IPS-15b (cell line): ENCODE measurements around the gene IFT57.

Experiments used
- H3K27me3 ChIP-seq: one replicate; pipeline ENCODE4 v1.6.1; 2013; ENCODE audit warnings: low read length; ENCODE audit not compliant: control insufficient read depth, insufficient read depth
- H3K36me3 ChIP-seq: one replicate; pipeline ENCODE4 v1.6.1; 2013; ENCODE audit warnings: low read length; ENCODE audit not compliant: control insufficient read depth, insufficient read depth
- H3K4me1 ChIP-seq: one replicate; pipeline ENCODE4 v1.6.1; 2013; ENCODE audit warnings: mild to moderate bottlenecking, low read length; ENCODE audit not compliant: control insufficient read depth, insufficient read depth
- H3K4me3 ChIP-seq: one replicate; pipeline ENCODE4 v1.5.1; 2013; ENCODE audit warnings: low read depth, low read length
- H3K9ac ChIP-seq: one replicate; pipeline ENCODE4 v1.6.1; 2013; ENCODE audit warnings: low read depth, mild to moderate bottlenecking, low read length
- H3K9me3 ChIP-seq: one replicate; pipeline ENCODE4 v1.6.1; 2013; ENCODE audit warnings: mild to moderate bottlenecking, low read length; ENCODE audit not compliant: control insufficient read depth, insufficient read depth

The IFT57 gene

GRCh38 chr3:108215871-108216270 lies 6.4 kb downstream of the IFT57 start:
- H3K36me3 ChIP-seq = no peaks in the 10 kb centered on the region
- H3K4me1 ChIP-seq = no peaks in the 10 kb centered on the region
- H3K9ac ChIP-seq = no peak overlapping the region
- H3K4me3 ChIP-seq = no peak overlapping the region
- H3K9me3 ChIP-seq = no peaks in the 10 kb centered on the region
- no peaks in the 10 kb centered on the region for H3K27me3 ChIP-seq

GRCh38 chr3:108209579-108209978 lies 12.6 kb downstream of the IFT57 start:
- Histone ChIP-seq H3K9ac (no peak overlapping the region), H3K4me1 (no peaks in the 10 kb centered on the region), H3K27me3 (no peaks in the 10 kb centered on the region), H3K36me3 (no peaks in the 10 kb centered on the region), H3K4me3 (no peak overlapping the region), H3K9me3 (no peaks in the 10 kb centered on the region)

- Histone ChIP-seq H3K9me3 (no peaks in the 10 kb centered on the region), H3K9ac (no peak overlapping the region), H3K27me3 (no peaks in the 10 kb centered on the region), H3K36me3 (no peaks in the 10 kb centered on the region), H3K4me1 (no peaks in the 10 kb centered on the region), H3K4me3 (no peak overlapping the region)
These were observed 13.4 kb downstream of the IFT57 start for GRCh38 chr3:108208831-108209230.

GRCh38 chr3:108202834-108203233 lies 19.4 kb downstream of the IFT57 start:
- H3K4me1 ChIP-seq = no peaks in the 10 kb centered on the region
- H3K9me3 ChIP-seq = no peaks in the 10 kb centered on the region
- H3K4me3 ChIP-seq = no peak overlapping the region
- no peak overlapping the region for H3K9ac ChIP-seq
- H3K36me3 ChIP-seq = no peaks in the 10 kb centered on the region
- no peaks in the 10 kb centered on the region for H3K27me3 ChIP-seq

GRCh38 chr3:108202080-108202479 lies 20.1 kb downstream of the IFT57 start:
- H3K4me3 ChIP-seq = no peak overlapping the region
- no peaks in the 10 kb centered on the region for H3K27me3 ChIP-seq
- no peaks in the 10 kb centered on the region for H3K36me3 ChIP-seq
- H3K9ac ChIP-seq = no peak overlapping the region
- no peaks in the 10 kb centered on the region for H3K9me3 ChIP-seq
- no peaks in the 10 kb centered on the region for H3K4me1 ChIP-seq

- Histone ChIP-seq H3K9ac (no peak overlapping the region), H3K9me3 (no peaks in the 10 kb centered on the region), H3K27me3 (no peaks in the 10 kb centered on the region), H3K4me3 (no peak overlapping the region), H3K36me3 (no peaks in the 10 kb centered on the region), H3K4me1 (no peaks in the 10 kb centered on the region)
These were observed 21.0 kb downstream of the IFT57 start for GRCh38 chr3:108201258-108201657.

GRCh38 chr3:108200578-108200977 lies 21.6 kb downstream of the IFT57 start:
- peaks cover 2% of the 10 kb centered on the region for H3K36me3 ChIP-seq
- no peaks in the 10 kb centered on the region for H3K4me1 ChIP-seq

GRCh38 chr3:108200024-108200423 lies 22.2 kb downstream of the IFT57 start:
- Histone ChIP-seq H3K9me3 (no peaks in the 10 kb centered on the region), H3K4me3 (no peak overlapping the region), H3K9ac (no peak overlapping the region), H3K4me1 (no peaks in the 10 kb centered on the region), H3K36me3 (peaks cover 2% of the 10 kb centered on the region), H3K27me3 (no peaks in the 10 kb centered on the region)

More at GRCh38 chr3:108200578-108200977, 21.6 kb downstream of the IFT57 start:
- Histone ChIP-seq H3K4me3 (no peak overlapping the region), H3K9ac (no peak overlapping the region), H3K9me3 (no peaks in the 10 kb centered on the region), H3K27me3 (no peaks in the 10 kb centered on the region)

- Histone ChIP-seq H3K4me1 (no peaks in the 10 kb centered on the region), H3K27me3 (no peaks in the 10 kb centered on the region), H3K36me3 (peaks cover 2% of the 10 kb centered on the region), H3K9ac (no peak overlapping the region), H3K4me3 (no peak overlapping the region), H3K9me3 (no peaks in the 10 kb centered on the region)
These were observed 30.8 kb downstream of the IFT57 start for GRCh38 chr3:108191394-108191793.

GRCh38 chr3:108190346-108190745 lies 31.9 kb downstream of the IFT57 start:
- Histone ChIP-seq H3K9me3 (no peaks in the 10 kb centered on the region), H3K36me3 (no peaks in the 10 kb centered on the region), H3K4me3 (no peak overlapping the region), H3K27me3 (no peaks in the 10 kb centered on the region), H3K4me1 (no peaks in the 10 kb centered on the region), H3K9ac (no peak overlapping the region)

- no peaks in the 10 kb centered on the region for H3K27me3 ChIP-seq
- H3K9ac ChIP-seq = no peak overlapping the region
- no peak overlapping the region for H3K4me3 ChIP-seq
- H3K36me3 ChIP-seq = no peaks in the 10 kb centered on the region
- H3K4me1 ChIP-seq = no peaks in the 10 kb centered on the region
- no peaks in the 10 kb centered on the region for H3K9me3 ChIP-seq
These were observed 32.8 kb downstream of the IFT57 start for GRCh38 chr3:108189440-108189839.

GRCh38 chr3:108185536-108185935 lies 36.7 kb downstream of the IFT57 start:
- H3K9me3 ChIP-seq = no peaks in the 10 kb centered on the region
- H3K4me1 ChIP-seq = no peaks in the 10 kb centered on the region
- H3K9ac ChIP-seq = no peak overlapping the region
- H3K36me3 ChIP-seq = no peaks in the 10 kb centered on the region
- no peaks in the 10 kb centered on the region for H3K27me3 ChIP-seq
- no peak overlapping the region for H3K4me3 ChIP-seq

GRCh38 chr3:108184824-108185223 lies 37.4 kb downstream of the IFT57 start:
- Histone ChIP-seq H3K9ac (no peak overlapping the region), H3K4me1 (no peaks in the 10 kb centered on the region), H3K27me3 (no peaks in the 10 kb centered on the region), H3K36me3 (no peaks in the 10 kb centered on the region), H3K9me3 (no peaks in the 10 kb centered on the region), H3K4me3 (no peak overlapping the region)
